Endothelial cell of umbilical vein (primary cell): ENCODE measurements around the gene CC2D2A. TPM values are rescaled to one million over a fixed set of nuclear protein-coding genes. Genes with fewer than 3 reads are reported as not detected.
A peak's percentile ranks its signal among the peaks of the same experiment; 100 is the strongest.

Experiments used
- BruUV-seq: library from RNA; stranded (reverse); fragments of 400-500 nt; replicated peaks from 2 replicates; lab custom pipeline; 2021; lab: Mats Ljungman, UMichigan
- CTCF ChIA-PET: fragments of 300-600, 350-600 bp; sonication (Branson Sonifier 250); formaldehyde crosslinking; loops from one replicate; lab custom pipeline; 2021; ENCODE audit warnings: antibody characterized with exemption, inconsistent platforms; lab: Charles Lee
- POLR2A ChIA-PET: fragments of 300-600, 350-600 bp; sonication (Branson Sonifier 250); formaldehyde crosslinking; loops from one replicate; lab custom pipeline; 2021; ENCODE audit warnings: antibody characterized with exemption, inconsistent platforms; lab: Charles Lee
- DNase-seq: peaks from one replicate; pipeline ENCODE4 v3.0.0-alpha.2; 2011; ENCODE audit warnings: low read depth, low spot score
- FAIRE-seq: peaks from 2 replicates; lab custom pipeline; 2011; peaks lifted over from hg19 to GRCh38; lab: Jason Lieb, UNC
- H2AFZ ChIP-seq: 2 replicates; pipeline ENCODE4 v1.6.0; 2012; ENCODE audit warnings: low read depth, low read length, control low read depth, inconsistent platforms
- H3K27ac ChIP-seq: 2 replicates; pipeline ENCODE4 v1.5.1; 2011; ENCODE audit warnings: low read depth, mild to moderate bottlenecking, control low read depth, low read length, moderate library complexity; ENCODE audit not compliant: insufficient read depth
- H3K27me3 ChIP-seq, 2 experiments: 2 replicates each; pipeline versions ENCODE4 v1.6.0 to v1.6.1; 2011; ENCODE audit warnings: low read length in 2 of 2, mixed read lengths in 1 of 2; ENCODE audit not compliant: control insufficient read depth in 2 of 2, insufficient read depth in 2 of 2
- H3K36me3 ChIP-seq, 2 experiments: 2 replicates in 1 of 2; 3 replicates in 1 of 2; pipeline ENCODE4 v1.5.1; 2011; ENCODE audit warnings: low read length in 2 of 2, mild to moderate bottlenecking in 1 of 2, moderate library complexity in 1 of 2; ENCODE audit not compliant: control insufficient read depth in 2 of 2, insufficient read depth in 2 of 2; ENCODE audit errors: extremely low read depth in 1 of 2
- H3K4me1 ChIP-seq: 3 replicates; pipeline ENCODE4 v1.5.1; 2011; ENCODE audit warnings: mild to moderate bottlenecking, low read length; ENCODE audit not compliant: control insufficient read depth, insufficient read depth; ENCODE audit errors: extremely low read depth
- H3K4me2 ChIP-seq: 2 replicates; pipeline ENCODE4 v1.6.1; 2011; ENCODE audit warnings: low read length, control low read depth, mixed read lengths; ENCODE audit not compliant: insufficient read depth
- H3K4me3 ChIP-seq, 3 experiments: fragments of 200-600 bp in 1 of 3; sonication (generic), shearing (Covaris generic) in 1 of 3; replicated peaks in 1 of 3; 2 replicates each; pipeline ENCODE4 v1.5.1; 2011 to 2016; ENCODE audit warnings: control low read depth in 3 of 3, low read length in 3 of 3, mild to moderate bottlenecking in 2 of 3, inconsistent platforms in 1 of 3, low read depth in 1 of 3, moderate library complexity in 1 of 3; ENCODE audit not compliant: insufficient read depth in 1 of 3
- H3K79me2 ChIP-seq: 2 replicates; pipeline ENCODE4 v1.6.0; 2012; ENCODE audit warnings: low read length, inconsistent platforms; ENCODE audit not compliant: control insufficient read depth, insufficient read depth
- H3K9ac ChIP-seq: replicated peaks from 2 replicates; pipeline ENCODE3; 2011; ENCODE audit warnings: low read length, control low read depth; ENCODE audit not compliant: insufficient read depth; ENCODE audit errors: extremely low read depth
- H3K9me1 ChIP-seq: replicated peaks from 3 replicates; pipeline ENCODE4 v1.6.0; 2011; ENCODE audit warnings: mild to moderate bottlenecking, low read length; ENCODE audit not compliant: control insufficient read depth, insufficient read depth; ENCODE audit errors: extremely low read depth
- H3K9me3 ChIP-seq: replicated peaks from 2 replicates; pipeline ENCODE4 v1.5.1; 2012; ENCODE audit warnings: low read length, inconsistent platforms; ENCODE audit not compliant: control insufficient read depth, insufficient read depth
- H4K20me1 ChIP-seq: replicated peaks from 2 replicates; pipeline ENCODE3; 2011; ENCODE audit warnings: mild to moderate bottlenecking, low read length; ENCODE audit not compliant: control insufficient read depth, insufficient read depth; ENCODE audit errors: extremely low read depth
- EZH2 ChIP-seq: IDR thresholded peaks from 2 replicates; pipeline ENCODE4 v1.6.1; 2012; ENCODE audit warnings: borderline replicate concordance, low read depth, mild to moderate bottlenecking, moderate library complexity, low read length, inconsistent platforms; ENCODE audit not compliant: severe bottlenecking
- FOS ChIP-seq: IDR thresholded peaks from 2 replicates; pipeline ENCODE4 v1.6.1; 2011; ENCODE audit warnings: mild to moderate bottlenecking, low read length, moderate library complexity, borderline replicate concordance; ENCODE audit not compliant: insufficient read depth
- GATA2 ChIP-seq: IDR thresholded peaks from 2 replicates; pipeline ENCODE4 v1.7.0; 2011; ENCODE audit warnings: low read depth, mild to moderate bottlenecking, moderate library complexity, mixed read lengths, low read length; ENCODE audit not compliant: insufficient read length, insufficient read depth
- JUN ChIP-seq: IDR thresholded peaks from 2 replicates; pipeline ENCODE4 v1.6.1; 2011; ENCODE audit warnings: borderline replicate concordance, low read depth; ENCODE audit not compliant: insufficient read length, insufficient read depth
- MYC ChIP-seq: IDR thresholded peaks from one replicate; pipeline ENCODE4 v1.6.1; 2011; ENCODE audit warnings: mild to moderate bottlenecking, low read depth, low read length
- POLR2A ChIP-seq: IDR thresholded peaks from 2 replicates; pipeline ENCODE4 v1.6.1; 2012; ENCODE audit warnings: low read depth, mild to moderate bottlenecking, control low read depth, low read length
- POLR2AphosphoS5 ChIP-seq: IDR thresholded peaks from 2 replicates; pipeline ENCODE4 v1.6.1; 2012; ENCODE audit warnings: low read depth, mild to moderate bottlenecking, control low read depth, low read length, moderate library complexity; ENCODE audit not compliant: insufficient read depth
- dilution Hi-C: fragments of 300-500 bp; cut with MboI; formaldehyde crosslinking; loops from one replicate; pipeline ENCODE4 v1.15.0; 2019; ENCODE audit warnings: low sequenced_read_pairs; ENCODE audit not compliant: extremely low pct_ligation_motif_present
- intact Hi-C: fragments of 100-400 bp; cut with micrococcal nuclease; formaldehyde crosslinking; loops from one replicate; pipeline ENCODE4 v1.10.0; 2022
- polyA plus RNA-seq, 4 experiments: library from polyadenylated mRNA; depleted of rRNA in 3 of 4; stranded (reverse) in 3 of 4; unstranded in 1 of 4; fragments of >200 nt; gene quantifications; 2 replicates each; pipeline versions ENCODE4 v1.2.1 to v1.2.3, GENCODE V29; 2011 to 2012; ENCODE audit warnings: missing spikeins in 1 of 4
- total RNA-seq: library from RNA; stranded (reverse); gene quantifications from 2 replicates; pipeline ENCODE4 v1.2.3, GENCODE V29; 2021
- TF ChIP-seq, protein P1 (sequence below), 2 donors: IDR thresholded peaks; 1 replicate in 1 of 2; 2 replicates in 1 of 2; pipeline ENCODE4 v1.5.1; 2011; ENCODE audit warnings: low read length in 2 of 2, mild to moderate bottlenecking in 2 of 2, moderate library complexity in 2 of 2, control low read depth in 1 of 2, inconsistent platforms in 1 of 2, low read depth in 1 of 2; ENCODE audit not compliant: insufficient read depth in 1 of 2; ENCODE audit errors: extremely low read depth in 1 of 2
- TF ChIP-seq, protein P2 (sequence below): IDR thresholded peaks from 2 replicates; pipeline ENCODE4 v1.6.1; 2011; ENCODE audit not compliant: insufficient read depth, insufficient read length

CC2D2A gene
- total and polyA plus RNA-seq, 2 donors (not counting 3 experiments of a cell fraction or from before 2014, with no cell fraction given), result 10.2 to 22.4 TPM

GRCh38 chr4:15479913-15480185 is 10.2 kb downstream of the CC2D2A start:
- dilution Hi-C loops (no loop called here), intact Hi-C loops (loop anchor here (1.0 to 10.0 kb wide), 8 partner anchors 170 to 785 kb away; no protein-coding TSS in a partner anchor)
- FAIRE-seq, result no peak
- H3K4me3 ChIP-seq, result peak overlapping the region; percentile 24 to 81 (median 44)
- peaks cover 10% of the 10 kb centered on the region for H3K4me1 ChIP-seq
- peak overlapping the region; percentile 87 for H3K9ac ChIP-seq
- BruUV-seq, result TSS peak; percentile 34
- H3K9me3 ChIP-seq, result no peaks in the 10 kb centered on the region
- H3K4me2 ChIP-seq, result peak overlapping the region; percentile 83
- ChIA-PET POLR2A (no interaction called here), CTCF (interaction anchor here (0.7 to 4.9 kb wide), 30 partner anchors 9 to 738 kb away, joined by 3 to 150 read pairs (median 6); partner anchors contain the start of gene CC2D2A)
- peak overlapping the region; percentile 95 for H2AFZ ChIP-seq
- H3K27me3 ChIP-seq, result no peaks in the 10 kb centered on the region
- DNase-seq, result no peak
- peak overlapping the region; percentile 66 for H3K27ac ChIP-seq
- no peaks in the 10 kb centered on the region for H4K20me1 ChIP-seq
- H3K9me1 ChIP-seq, result no peaks in the 10 kb centered on the region
- no peaks in the 10 kb centered on the region for H3K36me3 ChIP-seq
- TF ChIP-seq POLR2AphosphoS5 (no peak), MYC (no peak), POLR2A (no peak), JUN (no peak), GATA2 (no peak), EZH2 (no peak), FOS (no peak)
- TF ChIP-seq, protein P1, sequence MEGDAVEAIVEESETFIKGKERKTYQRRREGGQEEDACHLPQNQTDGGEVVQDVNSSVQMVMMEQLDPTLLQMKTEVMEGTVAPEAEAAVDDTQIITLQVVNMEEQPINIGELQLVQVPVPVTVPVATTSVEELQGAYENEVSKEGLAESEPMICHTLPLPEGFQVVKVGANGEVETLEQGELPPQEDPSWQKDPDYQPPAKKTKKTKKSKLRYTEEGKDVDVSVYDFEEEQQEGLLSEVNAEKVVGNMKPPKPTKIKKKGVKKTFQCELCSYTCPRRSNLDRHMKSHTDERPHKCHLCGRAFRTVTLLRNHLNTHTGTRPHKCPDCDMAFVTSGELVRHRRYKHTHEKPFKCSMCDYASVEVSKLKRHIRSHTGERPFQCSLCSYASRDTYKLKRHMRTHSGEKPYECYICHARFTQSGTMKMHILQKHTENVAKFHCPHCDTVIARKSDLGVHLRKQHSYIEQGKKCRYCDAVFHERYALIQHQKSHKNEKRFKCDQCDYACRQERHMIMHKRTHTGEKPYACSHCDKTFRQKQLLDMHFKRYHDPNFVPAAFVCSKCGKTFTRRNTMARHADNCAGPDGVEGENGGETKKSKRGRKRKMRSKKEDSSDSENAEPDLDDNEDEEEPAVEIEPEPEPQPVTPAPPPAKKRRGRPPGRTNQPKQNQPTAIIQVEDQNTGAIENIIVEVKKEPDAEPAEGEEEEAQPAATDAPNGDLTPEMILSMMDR (IDR thresholded peaks at IDR 0.05; ENCODE audit: extremely low read depth in 1 of 2, insufficient read depth in 1 of 2, low read depth in 1 of 2, low read length in 2 of 2), result no peak
- TF ChIP-seq, protein P2, sequence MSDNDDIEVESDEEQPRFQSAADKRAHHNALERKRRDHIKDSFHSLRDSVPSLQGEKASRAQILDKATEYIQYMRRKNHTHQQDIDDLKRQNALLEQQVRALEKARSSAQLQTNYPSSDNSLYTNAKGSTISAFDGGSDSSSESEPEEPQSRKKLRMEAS, result no peak
- H3K79me2 ChIP-seq, result no peaks in the 10 kb centered on the region
